Activated CD8-positive, alpha-beta memory T cell treated with anti-CD3 and anti-CD28 coated beads, Interleukin-2, amount 10 ng/mL, durations not matched to agents 7 days and 5 days (primary cell): ENCODE results near the gene C6orf47. TPM values are rescaled to one million over a fixed set of nuclear protein-coding genes. Genes with fewer than 3 reads are reported as not detected.

Experiments used
- ATAC-seq: fragments of 150-1000 bp; cut with Tn5 transposase; one replicate; pipeline ENCODE4 v1.10.0; 2021; ENCODE audit warnings: moderate library complexity
- CTCF ChIA-PET: fragments of 350-600 bp; sonication (Branson Sonifier 250); formaldehyde crosslinking; loops from one replicate; lab custom pipeline; 2021; ENCODE audit warnings: antibody characterized with exemption; lab: Charles Lee
- DNase-seq: peaks from one replicate; pipeline ENCODE4 v3.0.0-alpha.2; 2020
- H3K27ac Mint-ChIP-seq: one replicate; pipeline ENCODE4 v1.8.0; 2021; ENCODE audit warnings: mild to moderate bottlenecking, mixed read lengths
- H3K27me3 Mint-ChIP-seq: one replicate; pipeline ENCODE4 v1.8.0; 2021; ENCODE audit warnings: mixed read lengths
- H3K36me3 Mint-ChIP-seq: one replicate; pipeline ENCODE4 v1.8.0; 2021; ENCODE audit warnings: mild to moderate bottlenecking, mixed read lengths
- H3K4me1 Mint-ChIP-seq: one replicate; pipeline ENCODE4 v1.8.0; 2021; ENCODE audit warnings: mixed read lengths
- H3K4me3 Mint-ChIP-seq: one replicate; pipeline ENCODE4 v1.8.0; 2021; ENCODE audit warnings: mild to moderate bottlenecking, moderate library complexity, mixed read lengths
- H3K9me3 Mint-ChIP-seq: one replicate; pipeline ENCODE4 v1.8.0; 2022; ENCODE audit warnings: low read depth, mixed read lengths
- total RNA-seq, 2 experiments: library from RNA; stranded (reverse); gene quantifications; one replicate each; pipeline ENCODE4 v1.2.3, GENCODE V29; 2021

Gene C6orf47
- total RNA-seq, 2 experiments from 2014 or later, result 24.7 to 27.2 TPM

DNA sequence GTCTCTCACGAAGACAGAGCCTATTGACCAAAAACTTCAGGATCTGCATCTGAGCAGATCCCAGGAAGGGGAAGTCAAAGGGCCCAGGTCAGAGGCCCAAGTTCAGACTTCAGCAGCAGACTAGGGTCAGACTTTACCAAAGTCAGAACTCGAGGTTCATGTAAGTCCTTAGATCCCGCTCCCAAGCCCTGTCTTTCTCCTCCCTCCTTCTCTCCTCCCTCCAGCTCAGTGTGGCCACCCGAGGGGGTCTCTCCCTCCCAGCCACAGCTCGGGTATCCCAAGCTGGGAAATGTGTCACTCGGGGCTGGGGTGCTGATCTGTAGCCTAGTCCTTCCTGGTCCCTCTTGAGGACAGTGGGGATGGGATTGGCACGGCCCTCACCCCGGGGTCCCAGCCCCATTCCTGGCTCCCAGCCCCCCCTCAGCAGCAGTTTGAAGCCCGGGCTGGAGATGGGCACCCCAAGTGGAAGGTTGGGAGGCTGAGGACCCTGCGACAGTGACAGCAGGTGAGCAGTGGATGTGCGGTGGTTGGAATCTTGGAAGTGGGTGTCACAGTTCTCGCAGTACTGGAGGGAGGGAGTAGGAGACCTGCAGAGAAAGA, 1.6 kb upstream of the C6orf47 start:
- Mint-ChIP-seq H3K36me3 (peaks cover 60% of the 10 kb centered on the region), H3K9me3 (no peaks in the 10 kb centered on the region), H3K27ac (peak overlapping the region; percentile 57), H3K4me1 (peaks cover 76% of the 10 kb centered on the region), H3K4me3 (peak overlapping the region; percentile 22), H3K27me3 (no peaks in the 10 kb centered on the region)
- DNase-seq, result no peak
- CTCF ChIA-PET, result interaction anchor here (0.6 to 4.1 kb wide), 6 partner anchors 9 to 1195 kb away, joined by 3 to 39 read pairs (median 6); partner anchors contain the start of genes APOM and BAG6
- no peak for ATAC-seq

DNA sequence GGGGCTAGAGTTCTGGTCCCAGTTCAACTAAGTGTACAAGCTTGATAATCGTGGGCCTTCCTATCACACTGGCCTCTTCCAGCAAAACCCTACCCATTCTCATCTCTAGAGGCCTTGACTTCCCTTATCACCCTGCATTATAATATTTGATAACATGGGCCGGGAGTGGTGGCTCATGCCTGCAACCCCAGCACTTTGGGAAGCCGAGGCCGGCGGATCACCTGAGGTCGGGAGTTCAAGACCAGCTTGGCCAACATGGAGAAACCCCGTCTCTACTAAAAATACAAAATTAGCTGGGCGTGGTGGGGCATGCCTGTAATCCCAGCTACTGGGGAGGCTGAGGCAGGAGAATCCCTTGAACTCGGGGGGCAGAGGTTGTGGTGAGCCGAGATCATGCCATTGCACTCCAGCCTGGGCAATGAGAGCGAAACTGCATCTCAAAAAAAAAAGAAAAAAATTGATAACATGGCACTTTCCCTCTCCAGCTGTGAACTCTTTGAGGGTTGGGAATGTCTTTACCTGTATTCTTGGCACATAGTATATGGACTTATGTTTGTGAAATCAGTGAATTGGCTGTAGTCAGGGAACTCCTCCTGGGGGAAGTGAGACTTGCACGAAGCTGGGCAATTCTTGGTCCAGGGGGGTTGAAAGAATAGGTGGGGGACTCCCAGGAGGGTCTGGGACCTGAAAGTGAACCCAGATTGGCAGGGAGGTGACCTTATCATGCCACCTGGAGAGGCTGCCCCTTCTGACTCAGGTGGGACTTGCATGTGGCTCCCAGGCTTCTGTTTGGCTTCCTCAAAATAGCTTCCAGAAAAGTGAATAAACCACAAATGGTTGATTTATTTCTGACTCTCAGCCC, 915 bp upstream of the C6orf47 start:
- no peaks in the 10 kb centered on the region for H3K9me3 Mint-ChIP-seq
- peaks cover 59% of the 10 kb centered on the region for H3K36me3 Mint-ChIP-seq
- H3K4me3 Mint-ChIP-seq, result peak overlapping the region; percentile 99
- no peak for ATAC-seq
- no peaks in the 10 kb centered on the region for H3K27me3 Mint-ChIP-seq
- peak overlapping the region; percentile 96 for H3K27ac Mint-ChIP-seq
- CTCF ChIA-PET, result interaction anchor here (0.6 to 4.1 kb wide), 9 partner anchors 8 to 1194 kb away, joined by 3 to 39 read pairs (median 6); partner anchors contain the start of genes APOM, BAG6 and MSH5
- peaks cover 73% of the 10 kb centered on the region for H3K4me1 Mint-ChIP-seq
- no peak for DNase-seq

DNA sequence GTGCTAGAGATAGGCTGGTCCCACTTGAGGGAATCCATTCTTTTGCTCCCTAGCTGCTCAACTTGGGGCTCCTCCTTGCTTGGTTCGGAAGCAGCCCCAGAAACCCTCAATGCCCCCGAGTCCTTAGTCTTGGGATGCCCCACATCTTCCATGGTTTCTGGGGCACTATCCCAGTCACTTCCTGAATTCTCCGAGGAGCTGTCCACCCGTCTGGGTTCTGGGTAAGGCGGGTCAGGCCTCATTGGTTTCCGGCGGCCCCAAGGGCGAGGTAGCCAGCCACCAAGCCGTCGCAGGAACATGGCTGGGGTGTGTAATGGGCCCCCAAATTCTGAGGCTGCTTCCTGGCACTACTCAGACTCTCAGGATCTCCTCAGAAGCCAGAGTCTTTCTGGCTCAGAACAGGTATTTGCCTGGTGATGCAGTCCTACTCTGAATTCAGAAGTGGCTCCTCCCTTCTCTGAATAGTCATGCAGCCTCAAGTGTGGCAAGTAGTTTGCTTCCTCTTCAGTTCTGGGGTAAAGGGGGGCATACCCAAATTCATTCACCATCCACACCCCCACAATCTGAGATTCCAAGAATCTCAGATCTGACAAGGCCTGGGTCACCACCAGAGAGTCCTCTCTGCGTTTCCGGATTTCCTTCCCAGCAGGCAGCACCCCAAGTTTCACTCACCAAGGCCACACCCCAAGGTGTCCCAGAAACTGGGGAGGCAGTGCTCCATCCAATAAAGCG, 763 bp downstream of the C6orf47 start:
- ATAC-seq, result peak; percentile 48
- Mint-ChIP-seq H3K4me1 (peaks cover 81% of the 10 kb centered on the region), H3K4me3 (peak overlapping the region; percentile 99), H3K36me3 (peaks cover 61% of the 10 kb centered on the region), H3K27me3 (no peaks in the 10 kb centered on the region), H3K27ac (peak overlapping the region; percentile 96), H3K9me3 (no peaks in the 10 kb centered on the region)
- CTCF ChIA-PET, result interaction anchor here (1.0 to 1.5 kb wide), 9 partner anchors 8 to 132 kb away, joined by 3 to 8 read pairs (median 4); partner anchors contain the start of genes BAG6 and MSH5
- DNase-seq, result peak; percentile 77

DNA sequence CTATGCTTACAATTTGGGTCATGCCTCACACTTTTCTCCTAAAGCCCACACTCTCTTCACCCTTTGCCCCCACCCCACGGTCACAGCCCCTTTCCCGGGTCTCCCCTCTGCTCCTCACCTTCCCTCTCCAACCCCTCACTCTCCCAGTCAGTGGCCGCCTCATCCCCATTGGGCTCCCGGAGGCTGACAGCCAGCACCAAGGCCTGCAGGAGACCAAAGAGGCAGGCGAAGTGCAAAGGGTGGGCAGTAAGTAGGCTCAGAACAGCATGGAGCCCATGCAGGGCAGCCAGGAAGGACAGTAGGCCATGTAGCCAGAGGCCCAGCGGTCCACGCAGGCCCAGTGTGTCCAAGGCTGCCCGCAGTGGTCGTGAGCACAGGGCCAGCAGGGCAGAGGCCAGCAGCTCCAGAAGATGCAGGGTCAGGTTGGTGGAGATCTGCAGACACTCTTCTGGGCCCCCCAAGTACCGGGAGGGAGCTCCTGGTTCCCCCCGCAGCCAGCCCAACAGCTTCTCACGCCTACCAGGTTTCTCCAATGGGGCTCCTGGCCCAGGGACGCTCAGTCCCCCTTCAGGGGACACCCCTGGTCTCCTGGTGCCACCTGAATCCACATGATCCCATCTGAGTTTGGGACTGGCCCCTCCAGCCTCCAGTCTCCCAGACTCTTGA, 1.5 kb downstream of the C6orf47 start:
- CTCF ChIA-PET, result interaction anchor here (0.8 to 1.5 kb wide), 4 partner anchors 42 to 133 kb away, joined by 3 to 4 read pairs (median 3); no protein-coding TSS in a partner anchor

DNA sequence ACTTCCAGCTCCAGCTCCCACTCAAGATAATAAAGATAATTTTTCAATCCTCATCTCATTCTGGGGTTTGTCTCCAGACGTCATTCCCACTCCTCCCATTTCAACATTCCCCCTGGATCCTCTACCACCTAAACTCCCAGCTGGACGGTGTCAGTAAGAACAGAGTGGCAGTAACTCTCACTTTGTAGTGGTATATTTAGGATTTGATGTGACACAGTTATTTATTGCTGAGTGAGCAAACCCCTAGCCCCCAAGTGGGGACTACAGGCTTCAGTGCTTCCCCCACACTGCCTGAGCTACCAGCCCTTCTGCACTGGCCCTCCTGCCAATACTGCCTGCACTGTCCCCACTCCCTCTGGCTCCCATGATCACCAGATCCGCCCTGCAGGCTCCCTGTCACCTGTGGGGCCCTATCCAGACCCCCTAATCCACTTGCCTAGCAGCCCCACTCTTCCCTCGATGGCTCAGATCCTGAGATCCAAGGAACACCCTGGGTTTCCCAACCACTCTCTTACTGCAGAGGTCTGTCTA, 2.4 kb downstream of the C6orf47 start:
- CTCF ChIA-PET, result interaction anchor here (0.8 to 1.7 kb wide), 5 partner anchors 26 to 172 kb away, joined by 3 to 9 read pairs (median 3); no protein-coding TSS in a partner anchor
- Mint-ChIP-seq H3K4me3 (peak overlapping the region; percentile 42), H3K36me3 (peaks cover 46% of the 10 kb centered on the region), H3K9me3 (no peaks in the 10 kb centered on the region), H3K4me1 (peaks cover 78% of the 10 kb centered on the region), H3K27me3 (no peaks in the 10 kb centered on the region), H3K27ac (peak overlapping the region; percentile 83)
- DNase-seq (no peak), ATAC-seq (no peak)

More for the DNA sequence above, 1.5 kb downstream of the C6orf47 start:
- Mint-ChIP-seq H3K27me3 (no peaks in the 10 kb centered on the region), H3K36me3 (peaks cover 55% of the 10 kb centered on the region), H3K4me3 (peak overlapping the region; percentile 99), H3K4me1 (peaks cover 83% of the 10 kb centered on the region), H3K9me3 (no peaks in the 10 kb centered on the region), H3K27ac (peak overlapping the region; percentile 96)
- DNase-seq (no peak), ATAC-seq (no peak)

DNA sequence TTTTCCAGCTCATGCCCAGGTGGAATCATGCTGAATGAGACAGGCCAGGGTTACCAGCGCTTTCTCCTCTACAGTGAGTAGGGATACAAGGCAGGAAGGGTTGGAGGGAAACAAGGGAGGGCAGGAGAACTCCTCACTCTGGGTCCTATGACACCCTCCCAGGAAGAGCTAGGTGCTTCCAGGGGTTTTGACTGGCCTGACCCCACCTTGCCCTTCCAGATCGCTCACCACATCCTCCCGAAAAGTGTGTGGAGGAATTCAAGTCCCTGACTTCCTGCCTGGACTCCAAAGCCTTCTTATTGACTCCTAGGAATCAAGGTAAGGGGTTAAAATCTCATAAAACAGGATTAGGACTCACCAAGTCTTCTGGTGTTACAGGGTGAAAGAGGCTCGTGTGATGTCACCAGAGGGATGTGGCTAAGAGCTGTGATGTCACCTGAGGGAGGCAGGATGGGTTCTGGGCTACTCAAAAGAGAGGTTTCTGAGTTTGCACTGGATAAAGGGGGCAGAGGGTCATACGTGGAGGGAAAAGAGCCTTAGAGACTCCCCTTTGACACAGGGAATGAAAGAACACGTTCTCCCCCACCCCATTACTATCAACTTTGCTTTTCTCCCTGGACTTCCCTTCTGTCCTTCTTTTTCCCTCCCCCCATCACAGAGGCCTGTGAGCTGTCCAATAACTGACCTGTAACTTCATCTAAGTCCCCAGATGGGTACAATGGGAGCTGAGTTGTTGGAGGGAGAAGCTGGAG, 3.0 kb downstream of the C6orf47 start:
- peaks cover 43% of the 10 kb centered on the region for H3K36me3 Mint-ChIP-seq
- ATAC-seq, result no peak
- CTCF ChIA-PET, result interaction anchor here (0.8 to 1.7 kb wide), 7 partner anchors 27 to 205 kb away, joined by 3 to 9 read pairs (median 3); partner anchors contain the start of gene NEU1

DNA sequence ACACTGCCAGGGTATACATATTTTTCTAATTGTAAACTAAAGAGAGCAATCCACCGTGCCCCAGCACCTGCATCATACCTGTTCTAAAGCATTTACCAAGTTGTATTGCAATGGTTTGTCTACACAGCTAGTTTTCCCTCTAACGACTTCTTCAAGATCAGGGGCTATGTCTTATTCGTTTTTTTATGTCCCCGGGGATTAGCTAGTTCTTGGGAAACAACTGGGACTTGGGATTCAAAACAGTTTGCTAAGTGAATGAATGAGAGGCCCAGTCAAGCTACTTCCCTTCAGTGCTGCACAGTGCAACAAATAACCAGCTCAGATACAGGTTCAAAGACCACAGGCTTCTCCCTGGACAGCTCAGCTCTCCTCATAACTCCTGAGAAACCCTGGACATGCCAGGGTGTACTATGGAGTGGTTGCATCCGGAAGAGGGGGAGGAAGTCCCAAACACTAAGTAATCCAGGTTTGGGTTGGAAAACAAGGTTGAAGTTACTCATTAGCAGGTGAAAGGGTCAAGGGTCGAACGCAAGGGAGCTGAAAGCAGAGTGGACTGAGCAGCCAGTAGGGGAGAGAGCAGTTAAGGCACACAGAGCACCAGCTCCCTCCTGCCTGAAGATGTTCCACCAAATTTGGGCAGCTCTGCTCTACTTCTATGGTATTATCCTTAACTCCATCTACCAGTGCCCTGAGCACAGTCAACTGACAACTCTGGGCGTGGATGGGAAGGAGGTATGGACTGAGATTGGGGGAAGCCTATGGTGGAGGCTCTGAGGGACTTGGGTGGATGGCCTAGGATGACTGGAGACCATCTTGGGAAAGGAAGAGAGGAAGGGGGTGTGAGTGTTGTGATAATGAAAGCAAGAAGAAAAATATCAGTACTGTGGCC, 5.0 kb downstream of the C6orf47 start, which contains the start of gene APOM:
Gene APOM, plus strand, starts transcription at position 546 of the 889 bp plus-strand sequence. Its CDS starts 73 bp downstream, at position 619.
- H3K4me1 Mint-ChIP-seq, result peaks cover 69% of the 10 kb centered on the region
- no peak for DNase-seq
- ATAC-seq, result no peak
- CTCF ChIA-PET, result interaction anchor here (1.2 to 5.6 kb wide), 2 partner anchors 8 to 12 kb away, joined by 3 to 39 read pairs; partner anchors contain the start of gene GPANK1
- H3K9me3 Mint-ChIP-seq, result no peaks in the 10 kb centered on the region
- H3K4me3 Mint-ChIP-seq, result no peak within 1 kb of the TSS
- H3K36me3 Mint-ChIP-seq, result peaks cover 31% of the 10 kb centered on the region
- no peak within 1 kb of the TSS for H3K27ac Mint-ChIP-seq
- H3K27me3 Mint-ChIP-seq, result no peaks in the 10 kb centered on the region

More for the DNA sequence above, 3.0 kb downstream of the C6orf47 start:
- Mint-ChIP-seq H3K4me3 (peak overlapping the region; percentile 53), H3K27me3 (no peaks in the 10 kb centered on the region), H3K9me3 (no peaks in the 10 kb centered on the region), H3K4me1 (peaks cover 75% of the 10 kb centered on the region), H3K27ac (peak overlapping the region; percentile 83)
- peak; percentile 79 for DNase-seq

DNA sequence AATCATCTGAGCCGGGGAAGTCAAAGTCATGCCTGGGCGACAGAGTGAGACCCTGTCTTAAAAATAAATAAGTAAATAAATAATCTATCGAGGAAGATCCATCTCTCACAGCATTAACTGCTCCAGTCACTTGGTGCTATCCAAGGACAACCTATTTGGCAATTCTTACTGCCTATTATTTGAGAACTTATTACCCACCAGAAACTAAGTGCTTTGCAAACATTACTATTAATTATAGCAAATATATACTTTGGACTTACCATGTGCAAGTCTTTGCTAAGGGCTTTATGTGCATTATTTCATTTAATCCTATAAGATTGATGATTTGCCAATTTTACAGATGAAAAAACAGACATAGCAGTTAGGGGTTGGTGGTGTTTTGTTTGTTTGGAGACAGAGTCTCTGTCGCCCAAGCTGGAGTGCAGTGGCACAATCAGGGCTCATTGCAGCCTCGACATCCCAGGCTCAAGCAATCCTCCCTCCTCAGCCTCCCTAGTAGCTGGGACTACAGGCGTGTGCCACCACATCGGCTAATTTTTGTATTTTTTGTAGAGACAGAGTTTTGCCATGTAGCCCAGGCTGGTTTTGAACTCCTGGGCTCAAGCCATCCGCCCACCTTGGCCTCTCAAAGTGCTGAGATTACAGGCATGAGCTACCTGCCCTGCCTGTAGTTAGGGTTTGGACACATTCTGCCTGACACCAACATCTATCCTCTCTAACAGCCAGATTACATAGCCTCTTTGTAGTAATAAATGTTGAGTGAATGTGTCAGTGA, 5.8 kb downstream of the C6orf47 start:
- Mint-ChIP-seq H3K27ac (no peak overlapping the region), H3K4me1 (peaks cover 69% of the 10 kb centered on the region), H3K4me3 (no peak overlapping the region), H3K36me3 (peaks cover 29% of the 10 kb centered on the region), H3K27me3 (no peaks in the 10 kb centered on the region), H3K9me3 (no peaks in the 10 kb centered on the region)
- DNase-seq, result no peak
- CTCF ChIA-PET, result interaction anchor here (0.7 to 5.6 kb wide), 4 partner anchors 9 to 83 kb away, joined by 3 to 39 read pairs (median 4); partner anchors contain the start of gene GPANK1
- ATAC-seq, result no peak

DNA sequence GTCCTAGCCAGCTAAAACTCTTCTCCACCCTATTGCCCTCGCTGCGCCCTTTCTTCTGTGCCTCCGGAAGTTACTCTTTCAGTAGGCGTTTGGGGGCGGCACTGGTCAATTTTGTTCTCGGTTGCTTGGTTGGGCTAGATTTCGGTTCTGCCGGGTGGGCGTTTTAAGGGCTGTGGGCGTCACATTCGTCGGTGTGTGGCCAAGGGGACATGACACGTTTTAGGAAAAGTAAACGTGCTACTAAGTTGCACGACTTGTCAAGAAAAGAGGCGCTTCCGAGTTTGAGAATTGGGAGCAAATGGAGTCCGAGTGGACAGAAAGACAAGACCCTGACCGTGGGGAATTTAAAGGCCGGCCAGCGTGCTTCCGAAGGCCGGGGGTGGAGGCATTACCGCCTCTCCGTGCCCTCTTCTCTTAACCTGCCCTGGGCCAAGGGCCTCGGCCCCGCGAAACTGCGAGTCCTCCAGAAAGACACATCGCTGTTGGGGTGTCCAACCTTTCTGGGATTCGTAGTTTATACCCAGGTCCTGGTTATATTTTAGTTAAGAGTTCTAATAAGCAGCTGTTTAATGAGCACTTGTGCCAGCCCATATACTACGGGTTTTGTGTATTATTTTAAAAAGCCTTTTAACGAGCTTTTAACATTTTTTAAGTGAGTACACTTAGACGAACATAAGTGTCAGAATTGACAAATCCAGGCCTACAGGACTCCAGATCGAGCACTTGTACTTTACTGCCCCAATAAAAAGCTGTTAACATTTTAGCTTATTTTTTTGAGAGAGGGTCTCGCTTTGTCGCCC, 7.5 kb downstream of the C6orf47 start:
- CTCF ChIA-PET, result interaction anchor here (0.7 to 5.6 kb wide), 20 partner anchors 8 to 270 kb away, joined by 3 to 39 read pairs (median 4); partner anchors contain the start of genes ABHD16A, C6orf47, GPANK1 and LY6G5B
- no peaks in the 10 kb centered on the region for H3K27me3 Mint-ChIP-seq
- no peaks in the 10 kb centered on the region for H3K9me3 Mint-ChIP-seq
- H3K4me1 Mint-ChIP-seq, result peaks cover 62% of the 10 kb centered on the region
- H3K36me3 Mint-ChIP-seq, result peaks cover 34% of the 10 kb centered on the region
- peak overlapping the region; percentile 96 for H3K27ac Mint-ChIP-seq
- peak; percentile 94 for DNase-seq
- H3K4me3 Mint-ChIP-seq, result peak overlapping the region; percentile 89
- peak; percentile 74 for ATAC-seq
